HepG2 (cell line): ENCODE data around the gene GTPBP6. TPM values are rescaled to one million over a fixed set of nuclear protein-coding genes. Genes with fewer than 3 reads are reported as not detected.

ENCODE experiments used
- AHR ChIP-seq: IDR thresholded peaks from 2 replicates; pipeline ENCODE4 v1.6.1; 2018; ENCODE audit warnings: missing genetic modification reagents, missing compliant biosample characterization
- ARNT2 ChIP-seq: sonication (generic); formaldehyde crosslinking; IDR thresholded peaks from 2 replicates; pipeline ENCODE4 v1.8.0; 2022; ENCODE audit warnings: mild to moderate bottlenecking, low read depth, missing genetic modification reagents, moderate library complexity
- BCL6 ChIP-seq: IDR thresholded peaks from 2 replicates; pipeline ENCODE4 v1.6.1; 2016; ENCODE audit warnings: missing genetic modification reagents, missing compliant biosample characterization
- CENPT ChIP-seq: sonication (generic); formaldehyde crosslinking; IDR thresholded peaks from 2 replicates; pipeline ENCODE4 v1.8.0; 2022; ENCODE audit warnings: low read depth, mild to moderate bottlenecking, moderate library complexity, missing genetic modification reagents
- DPF2 ChIP-seq: sonication (generic); formaldehyde crosslinking; IDR thresholded peaks from 2 replicates; pipeline ENCODE4 v1.4.0; 2020; ENCODE audit warnings: mild to moderate bottlenecking, low read depth, missing genetic modification reagents, borderline replicate concordance
- GFI1 ChIP-seq: sonication (generic); formaldehyde crosslinking; IDR thresholded peaks from 2 replicates; pipeline ENCODE4 v1.5.0; 2020; ENCODE audit warnings: missing genetic modification reagents, mild to moderate bottlenecking, borderline replicate concordance
- HOXA7 ChIP-seq: sonication (generic); formaldehyde crosslinking; IDR thresholded peaks from 2 replicates; pipeline ENCODE4 v1.8.1; 2022; ENCODE audit warnings: mild to moderate bottlenecking, missing genetic modification reagents, moderate library complexity
- KDM2A ChIP-seq: sonication (generic); formaldehyde crosslinking; IDR thresholded peaks from 2 replicates; pipeline ENCODE4 v1.4.0; 2020; ENCODE audit warnings: low read depth, missing genetic modification reagents, borderline replicate concordance
- MED1 ChIP-seq: sonication (generic); formaldehyde crosslinking; IDR thresholded peaks from 2 replicates; pipeline ENCODE4 v1.4.0; 2020; ENCODE audit warnings: missing genetic modification reagents
- RFX3 ChIP-seq: IDR thresholded peaks from 2 replicates; pipeline ENCODE4 v1.6.1; 2016; ENCODE audit warnings: missing biosample characterization, missing genetic modification reagents
- RXRB ChIP-seq: IDR thresholded peaks from 2 replicates; pipeline ENCODE4 v1.6.1; 2016; ENCODE audit warnings: borderline replicate concordance, missing genetic modification reagents, missing compliant biosample characterization
- SOX13 ChIP-seq, 3 experiments: fragments of 450-650 bp in 1 of 3; sonication (generic) in 1 of 3; formaldehyde crosslinking in 1 of 3; IDR thresholded peaks in 2 of 3; conservative IDR thresholded peaks in 1 of 3; 2 replicates each; pipeline versions ENCODE4 v1.5.0 to v1.6.1; 2016 to 2020; ENCODE audit warnings: antibody characterized with exemption in 1 of 3, mild to moderate bottlenecking in 1 of 3, missing compliant biosample characterization in 1 of 3, missing genetic modification reagents in 1 of 3, moderate library complexity in 1 of 3
- STAT6 ChIP-seq: sonication (generic); formaldehyde crosslinking; IDR thresholded peaks from 2 replicates; pipeline ENCODE4 v1.4.0; 2020; ENCODE audit warnings: missing genetic modification reagents, mild to moderate bottlenecking, borderline replicate concordance
- TFDP1 ChIP-seq: IDR thresholded peaks from 2 replicates; pipeline ENCODE4 v1.6.1; 2016; ENCODE audit warnings: missing compliant biosample characterization, missing genetic modification reagents, borderline replicate concordance
- TP53 ChIP-seq: sonication (generic); formaldehyde crosslinking; conservative IDR thresholded peaks from 2 replicates; pipeline ENCODE4 v1.4.0; 2020; ENCODE audit warnings: missing genetic modification reagents
- YEATS2 ChIP-seq: sonication (generic); formaldehyde crosslinking; IDR thresholded peaks from 2 replicates; pipeline ENCODE4 v1.4.0; 2020; ENCODE audit warnings: missing genetic modification reagents, borderline replicate concordance
- ZBTB1 ChIP-seq: sonication (generic); formaldehyde crosslinking; IDR thresholded peaks from 2 replicates; pipeline ENCODE4 v1.4.0; 2020; ENCODE audit warnings: missing genetic modification reagents, borderline replicate concordance
- ZBTB49 ChIP-seq: sonication (generic); formaldehyde crosslinking; IDR thresholded peaks from 2 replicates; pipeline ENCODE4 v1.4.0; 2020; ENCODE audit warnings: missing genetic modification reagents, borderline replicate concordance
- ZEB1 ChIP-seq: IDR thresholded peaks from 2 replicates; pipeline ENCODE4 v1.6.1; 2012; ENCODE audit warnings: mild to moderate bottlenecking, low read depth, inconsistent platforms; ENCODE audit not compliant: insufficient replicate concordance
- ZFP41 ChIP-seq: sonication (generic); formaldehyde crosslinking; IDR thresholded peaks from 2 replicates; pipeline ENCODE4 v1.4.0; 2020; ENCODE audit warnings: mild to moderate bottlenecking, missing genetic modification reagents, borderline replicate concordance
- ZNF138 ChIP-seq: sonication (generic); formaldehyde crosslinking; IDR thresholded peaks from 2 replicates; pipeline ENCODE4 v1.5.0; 2020; ENCODE audit warnings: mild to moderate bottlenecking, low read depth, missing genetic modification reagents
- ZNF598 ChIP-seq: sonication (generic); formaldehyde crosslinking; IDR thresholded peaks from 2 replicates; pipeline ENCODE4 v1.5.1; 2020; ENCODE audit warnings: mild to moderate bottlenecking, missing genetic modification reagents, borderline replicate concordance
- ZNF766 ChIP-seq: sonication (generic); formaldehyde crosslinking; IDR thresholded peaks from 2 replicates; pipeline ENCODE4 v1.5.0; 2020; ENCODE audit warnings: missing genetic modification reagents, borderline replicate concordance
- polyA plus RNA-seq, 8 experiments: library from polyadenylated mRNA; depleted of rRNA in 3 of 8; stranded (reverse) in 7 of 8; unstranded in 1 of 8; fragments of >200 nt; fragmentation: Illumina TruSeq in 4 of 8; extraction: Trizol in 4 of 8; gene quantifications; 2 replicates each; pipeline versions ENCODE4 v1.2.1 to v1.2.3, GENCODE V29; 2011 to 2016; ENCODE audit warnings: low read depth in 4 of 8, missing spikeins in 1 of 8, mixed read lengths in 1 of 8; ENCODE audit not compliant: insufficient read depth in 1 of 8
- total RNA-seq, 5 experiments: library from RNA; depleted of rRNA; stranded (reverse); fragments of >200 nt; fragmentation: Illumina TruSeq; extraction: Trizol; gene quantifications; 2 replicates each; pipeline ENCODE4 v1.2.3, GENCODE V29; 2016; ENCODE audit warnings: low read depth in 1 of 5

The GTPBP6 gene
- total and polyA plus RNA-seq, 2 of the 13 experiments (the other 11 are each of a cell fraction or from before 2014, with no cell fraction given) = 20.2 to 39.6 TPM

GRCh38 chrX:262381-262909 is 56.2 kb downstream of the GTPBP6 start (continued):
- TF ChIP-seq ARNT2 (no peak), HOXA7 (no peak), TFDP1 (CRISPR knock-in tag) (no peak), ZBTB49 (CRISPR knock-in tag) (no peak), DPF2 (CRISPR knock-in tag) (peak; percentile 79), MED1 (CRISPR knock-in tag) (peak; percentile 89), RXRB (CRISPR knock-in tag) (peak; percentile 94), ZEB1 (no peak), SOX13 (IDR thresholded peaks at IDR 0.05) (no peak), SOX13 (CRISPR knock-in tag; conservative IDR thresholded peaks at IDR 0.05 in 1 of 2, IDR thresholded peaks at IDR 0.05 in 1 of 2) (peak in 1 of 2 experiments; percentile 63; a peak in 2 of 4 replicates), ZBTB1 (CRISPR knock-in tag) (no peak), GFI1 (no peak), RFX3 (CRISPR knock-in tag) (no peak), STAT6 (no peak), BCL6 (CRISPR knock-in tag) (peak; percentile 47; the same call in 1 of the 2 replicates), ZNF598 (CRISPR knock-in tag) (no peak), ZNF138 (CRISPR knock-in tag) (no peak), TP53 (CRISPR knock-in tag) (no peak), YEATS2 (CRISPR knock-in tag) (no peak), ZNF766 (CRISPR knock-in tag) (no peak), KDM2A (CRISPR knock-in tag) (0 out of 2 replicates have a peak, but pooled peaks have one; percentile 36), ZFP41 (CRISPR knock-in tag) (no peak), AHR (no peak), CENPT (no peak)
